Smooth muscle cell (in vitro differentiated cells): ENCODE measurements around the gene EOLA1. TPM values are rescaled to one million over a fixed set of nuclear protein-coding genes. Genes with fewer than 3 reads are reported as not detected.

Experiments
- DNase-seq: peaks from one replicate; lab custom pipeline; 2025; ENCODE audit not compliant: unreplicated experiment; lab: John Stamatoyannopoulos, UW
- H2AFZ ChIP-seq: fragments of 200-600 bp; sonication (generic); 2 replicates; pipeline ENCODE4 v1.6.0; 2016; ENCODE audit warnings: antibody characterized with exemption, low read depth, mild to moderate bottlenecking
- H3F3A ChIP-seq: fragments of 200-600 bp; sonication (generic); 2 replicates; pipeline ENCODE4 v1.6.0; 2017; ENCODE audit warnings: antibody characterized with exemption, low read depth
- H3K27ac ChIP-seq: fragments of 200-600 bp; sonication (generic); 2 replicates; pipeline ENCODE4 v1.5.1; 2016; ENCODE audit warnings: low read depth, mild to moderate bottlenecking
- H3K27me3 ChIP-seq: fragments of 200-600 bp; sonication (generic); 2 replicates; pipeline ENCODE4 v1.6.1; 2016; ENCODE audit warnings: low read depth, mild to moderate bottlenecking
- H3K36me3 ChIP-seq: fragments of 200-600 bp; sonication (generic); 2 replicates; pipeline ENCODE4 v1.5.1; 2016; ENCODE audit warnings: low read depth
- H3K4me1 ChIP-seq: fragments of 200-600 bp; sonication (generic); 2 replicates; pipeline ENCODE4 v1.5.1; 2016; ENCODE audit warnings: low read depth
- H3K4me2 ChIP-seq: fragments of 200-600 bp; sonication (generic); 2 replicates; pipeline ENCODE4 v1.6.0; 2016; ENCODE audit warnings: mild to moderate bottlenecking
- H3K4me3 ChIP-seq: fragments of 200-600 bp; sonication (generic); 2 replicates; pipeline ENCODE4 v1.5.1; 2016; ENCODE audit warnings: mild to moderate bottlenecking
- H3K79me2 ChIP-seq: fragments of 200-600 bp; sonication (generic); 2 replicates; pipeline ENCODE4 v1.6.0; 2016; ENCODE audit warnings: low read depth, mild to moderate bottlenecking
- H3K9ac ChIP-seq: fragments of 200-600 bp; sonication (generic); 2 replicates; pipeline ENCODE4 v1.6.0; 2016; ENCODE audit warnings: low read depth
- H3K9me3 ChIP-seq: fragments of 200-600 bp; sonication (generic); replicated peaks from 2 replicates; pipeline ENCODE4 v1.5.1; 2016; ENCODE audit warnings: low read depth
- H4K20me1 ChIP-seq: fragments of 200-600 bp; sonication (generic); 2 replicates; pipeline ENCODE4 v1.6.0; 2016; ENCODE audit warnings: low read depth
- CTCF ChIP-seq: fragments of 200-600 bp; sonication (generic); IDR thresholded peaks from 2 replicates; pipeline ENCODE4 v1.5.1; 2017; ENCODE audit warnings: borderline replicate concordance, mild to moderate bottlenecking, antibody characterized with exemption; ENCODE audit not compliant: insufficient read depth, poor library complexity, severe bottlenecking
- WGBS: methylation state at CpG from one replicate; pipeline ENCODE4 v1.1.7; 2016; ENCODE audit warnings: low lambda C conversion rate; 5-methylcytosine and 5-hydroxymethylcytosine counted together
- polyA plus RNA-seq: library from polyadenylated mRNA; unstranded; fragments of >200 nt; fragmentation: Nextera tagmentation; extraction: Ambion mirVana; gene quantifications from 2 replicates; pipeline ENCODE4 v1.2.1, GENCODE V29; 2016
- total RNA-seq: library from RNA; depleted of rRNA; stranded (reverse); fragments of >200 nt; gene quantifications from 2 replicates; pipeline ENCODE4 v1.2.3, GENCODE V29; 2014

Gene EOLA1
- total and polyA plus RNA-seq, 2 experiments from 2014 or later = 9.6 to 15.9 TPM

GRCh38 chrX:149510386-149510785 is 30.4 kb upstream of the EOLA1 start:
- no peaks in the 10 kb centered on the region for H3K27me3 ChIP-seq
- no peak overlapping the region for H2AFZ ChIP-seq
- no peaks in the 10 kb centered on the region for H3K9me3 ChIP-seq
- peak overlapping the region; percentile 84 for H3K27ac ChIP-seq
- H3F3A ChIP-seq = no peaks in the 10 kb centered on the region
- no peak overlapping the region for H3K4me3 ChIP-seq
- no peaks in the 10 kb centered on the region for H3K79me2 ChIP-seq
- 55% methylated on average over 4 of the region's 4 CpGs for WGBS
- peak; percentile 14 for TF ChIP-seq CTCF
- no peak overlapping the region for H3K4me2 ChIP-seq
- no peaks in the 10 kb centered on the region for H3K4me1 ChIP-seq
- H4K20me1 ChIP-seq = no peaks in the 10 kb centered on the region
- no peak for DNase-seq
- peak overlapping the region; percentile 41 for H3K9ac ChIP-seq
- H3K36me3 ChIP-seq = no peaks in the 10 kb centered on the region

GRCh38 chrX:149511081-149511480 is 29.7 kb upstream of the EOLA1 start:
- H3K36me3 ChIP-seq = no peaks in the 10 kb centered on the region
- no peaks in the 10 kb centered on the region for H3K4me1 ChIP-seq
- H3K9me3 ChIP-seq = no peaks in the 10 kb centered on the region
- 52% methylated on average over 5 of the region's 5 CpGs for WGBS
- no peak overlapping the region for H3K4me3 ChIP-seq
- no peaks in the 10 kb centered on the region for H3F3A ChIP-seq
- TF ChIP-seq CTCF = no peak
- DNase-seq = no peak
- H3K4me2 ChIP-seq = peak overlapping the region; percentile 19
- no peak overlapping the region for H2AFZ ChIP-seq
- no peaks in the 10 kb centered on the region for H3K79me2 ChIP-seq
- peak overlapping the region; percentile 84 for H3K27ac ChIP-seq
- H4K20me1 ChIP-seq = no peaks in the 10 kb centered on the region
- peak overlapping the region; percentile 41 for H3K9ac ChIP-seq
- no peaks in the 10 kb centered on the region for H3K27me3 ChIP-seq

- Histone ChIP-seq H3K27ac (peak overlapping the region; percentile 84), H3K4me2 (no peak overlapping the region), H3K4me1 (no peaks in the 10 kb centered on the region), H3K79me2 (no peaks in the 10 kb centered on the region), H4K20me1 (no peaks in the 10 kb centered on the region), H3K9me3 (no peaks in the 10 kb centered on the region), H3F3A (no peaks in the 10 kb centered on the region), H2AFZ (no peak overlapping the region), H3K9ac (no peak overlapping the region), H3K36me3 (no peaks in the 10 kb centered on the region), H3K27me3 (no peaks in the 10 kb centered on the region), H3K4me3 (no peak overlapping the region)
- WGBS = 71% methylated on average over 4 of the region's 4 CpGs
- peak; percentile 49 for TF ChIP-seq CTCF
- DNase-seq = no peak
These were observed 28.5 kb upstream of the EOLA1 start for GRCh38 chrX:149512225-149512885.

GRCh38 chrX:149513825-149514428 is 26.9 kb upstream of the EOLA1 start:
- H3K79me2 ChIP-seq = no peaks in the 10 kb centered on the region
- no peaks in the 10 kb centered on the region for H3K9me3 ChIP-seq
- no peaks in the 10 kb centered on the region for H3K27me3 ChIP-seq
- peaks cover 2% of the 10 kb centered on the region for H3K4me1 ChIP-seq
- H3K4me2 ChIP-seq = no peak overlapping the region
- H2AFZ ChIP-seq = no peak overlapping the region
- DNase-seq = no peak
- TF ChIP-seq CTCF = no peak
- H3F3A ChIP-seq = no peaks in the 10 kb centered on the region
- no peaks in the 10 kb centered on the region for H4K20me1 ChIP-seq
- no peaks in the 10 kb centered on the region for H3K36me3 ChIP-seq
- H3K27ac ChIP-seq = no peak overlapping the region
- 87% methylated on average over 9 of the region's 9 CpGs for WGBS
- no peak overlapping the region for H3K4me3 ChIP-seq
- no peak overlapping the region for H3K9ac ChIP-seq
